ENCODE measurements around the gene PPARG.
"Not testable (repeated sequence)": the region's sequence is repeated elsewhere in the genome, so short reads cannot be mapped to it uniquely, and the experiment has no call there.

PPARG gene

GRCh38 chr3:12445523-12446240 is 156.8 kb downstream of the PPARG start:
- no peak for DNase-seq

- DNase-seq, result no peak
These were observed 157.4 kb downstream of the PPARG start for GRCh38 chr3:12446298-12446697.

GRCh38 chr3:12447075-12447474 is 158.2 kb downstream of the PPARG start:
- no peak for DNase-seq

GRCh38 chr3:12448404-12449202 is 159.7 kb downstream of the PPARG start:
- DNase-seq, result not testable (repeated sequence)

DNA sequence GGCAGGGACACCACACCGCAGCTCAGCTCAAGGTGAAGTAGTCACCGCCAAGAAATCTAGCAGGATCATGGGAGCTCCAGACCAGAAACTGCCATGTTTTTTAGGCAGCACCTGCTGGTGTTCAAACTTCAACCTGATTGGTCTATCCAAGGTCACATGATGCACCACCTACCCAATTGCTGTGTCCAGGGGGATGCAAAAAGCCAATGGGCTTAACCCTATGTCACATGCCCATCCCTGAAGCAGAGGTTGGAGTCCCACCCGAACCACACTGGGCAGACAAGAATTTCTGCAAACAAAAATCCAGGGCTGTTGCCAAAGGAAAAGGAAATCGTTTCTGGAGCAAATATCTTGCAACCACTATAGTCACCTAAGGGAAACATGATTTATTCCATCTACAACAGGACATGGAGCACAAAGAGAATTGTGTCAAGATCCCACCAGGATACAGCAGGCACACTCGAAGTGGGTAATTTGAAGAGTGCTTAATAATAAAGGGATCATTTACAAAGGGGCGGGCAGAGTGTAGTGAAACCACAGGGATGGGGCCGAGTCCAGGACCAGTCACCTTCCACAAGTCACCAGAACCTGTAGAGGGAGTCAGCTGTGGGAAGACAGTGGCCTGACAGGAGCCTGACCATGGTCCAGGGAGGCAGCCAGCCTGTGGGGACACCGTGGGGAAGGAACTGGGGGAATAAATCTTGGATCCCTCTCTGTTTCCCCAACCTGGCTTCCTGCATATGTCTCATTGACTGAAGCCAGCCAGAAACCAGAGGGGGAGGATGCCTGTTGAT is 161.2 kb downstream of the PPARG start:
- no peak for DNase-seq

- DNase-seq, result no peak
These were observed 162.6 kb downstream of the PPARG start for GRCh38 chr3:12451481-12451880.

DNA sequence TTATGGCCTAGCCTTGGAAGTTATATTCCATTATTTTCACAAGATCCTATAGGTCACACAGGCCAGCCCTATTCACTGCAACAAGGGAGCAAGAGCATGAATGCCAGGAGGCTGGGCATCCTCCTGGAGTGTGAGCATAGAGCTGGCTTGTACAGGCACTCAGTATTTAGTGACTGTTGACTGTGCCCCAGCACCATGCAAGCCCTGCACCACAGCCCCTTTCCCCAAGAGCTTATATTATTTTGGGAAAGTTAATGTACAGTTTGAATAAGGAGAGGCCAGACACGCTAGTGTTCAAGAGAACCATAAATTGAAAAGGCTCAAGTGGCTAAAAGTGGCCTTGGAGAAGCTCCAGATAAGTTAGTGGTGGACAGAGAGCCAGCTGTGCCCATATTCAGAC is 163.1 kb downstream of the PPARG start:
- DNase-seq, result no peak

DNA sequence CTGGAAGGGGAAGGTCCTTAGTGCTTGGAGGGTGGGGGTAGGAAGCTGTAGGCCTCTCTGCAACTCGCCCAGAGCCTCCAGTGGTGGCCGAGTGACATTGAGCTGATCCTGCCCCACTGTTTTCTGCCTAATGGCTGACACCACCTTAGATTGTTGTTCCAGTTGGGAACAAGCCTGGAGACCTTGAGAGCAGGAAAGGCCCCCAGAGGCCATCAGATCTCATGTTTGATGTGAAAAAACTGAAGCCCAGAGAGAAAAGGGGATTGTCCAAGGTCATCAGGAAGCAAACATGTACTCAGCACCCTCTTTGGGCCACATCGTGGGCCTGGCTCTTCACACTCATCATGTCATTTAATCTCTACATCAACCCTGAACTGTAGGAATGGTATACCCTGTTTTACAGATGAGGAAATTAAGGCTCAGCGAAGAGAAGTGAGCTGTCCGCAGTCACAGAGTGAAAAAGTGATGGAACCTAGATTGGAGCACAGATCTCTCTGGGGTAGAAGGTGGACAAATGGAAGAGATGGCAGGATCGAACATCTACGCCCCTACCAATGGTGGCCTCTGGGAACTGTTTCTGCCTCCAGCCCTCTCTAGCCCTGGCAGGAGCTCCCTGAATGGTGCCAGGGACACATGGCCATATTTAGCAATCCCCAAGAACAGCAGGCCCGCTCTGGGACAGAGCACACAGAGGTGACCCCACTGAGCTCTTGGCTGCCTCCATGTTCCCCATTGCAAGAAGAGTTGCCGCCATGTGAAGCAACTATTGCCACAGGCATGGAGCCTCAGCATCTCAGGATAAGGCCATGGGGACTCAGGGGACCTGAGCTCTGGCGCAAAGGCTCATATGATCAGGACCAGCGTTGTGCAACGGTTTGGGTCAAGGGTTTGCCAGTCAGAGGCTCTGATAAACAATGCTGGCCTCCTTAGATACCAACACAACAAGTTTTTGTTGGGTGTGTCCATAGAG is 163.8 kb downstream of the PPARG start:
- DNase-seq, result no peak

- no peak for DNase-seq
These were observed 165.4 kb downstream of the PPARG start for GRCh38 chr3:12454076-12454815.

DNA sequence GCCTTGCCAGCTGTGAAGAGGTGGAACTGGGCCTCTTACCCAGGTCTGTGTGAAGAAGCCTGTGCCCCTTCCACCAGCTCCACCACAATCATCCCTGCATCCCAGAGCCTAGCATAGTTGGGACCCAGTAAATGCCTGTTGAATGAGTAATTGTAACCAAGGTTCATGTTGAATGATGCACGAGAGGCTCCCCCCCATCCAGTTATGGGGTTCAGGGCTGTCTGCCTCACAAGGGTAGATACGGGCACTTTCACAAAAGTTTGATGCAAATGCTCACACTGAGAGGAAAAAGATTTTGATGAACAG is 165.9 kb downstream of the PPARG start:
- DNase-seq, result no peak

GRCh38 chr3:12455740-12456139 is 166.9 kb downstream of the PPARG start:
- DNase-seq, result no peak

DNA sequence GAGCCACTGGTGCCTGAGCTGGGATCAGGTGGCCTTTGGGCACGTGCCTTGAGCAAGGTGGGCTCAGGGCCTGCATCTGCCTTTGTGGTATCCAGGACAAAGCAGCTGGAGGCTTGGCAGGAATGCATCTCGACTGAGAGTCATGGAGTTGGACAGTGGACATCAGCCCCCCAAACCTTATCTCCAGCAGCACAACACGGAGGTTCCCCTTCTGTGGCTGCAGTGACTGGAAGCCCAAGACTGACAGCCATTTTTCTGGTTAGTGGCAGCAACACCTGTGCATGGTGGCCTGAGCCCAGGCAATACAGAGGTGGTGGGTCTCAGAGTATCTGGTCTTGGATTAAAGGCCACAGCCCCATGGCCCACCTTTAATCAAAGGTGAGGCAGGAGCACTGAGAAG is 167.6 kb downstream of the PPARG start:
- DNase-seq, result no peak

DNA sequence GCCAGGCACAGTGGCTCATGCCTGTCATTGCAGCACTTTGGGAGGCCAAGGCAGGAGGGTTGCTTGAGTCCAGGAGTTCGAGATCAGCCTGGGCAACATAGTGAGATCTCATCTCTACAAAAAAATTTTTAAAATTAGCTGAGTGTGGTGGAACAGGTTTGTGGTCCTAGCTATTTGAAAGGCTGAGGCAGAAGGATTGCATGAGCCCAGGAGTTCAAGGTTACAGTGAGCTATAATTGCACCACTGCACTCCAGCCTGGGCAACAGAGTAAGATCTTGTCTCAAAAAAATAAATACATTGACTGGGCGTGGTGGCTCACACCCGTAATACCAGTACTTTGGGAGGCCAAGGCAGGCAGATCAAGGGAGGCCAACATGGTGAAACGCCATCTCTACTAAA is 168.5 kb downstream of the PPARG start:
- not testable (repeated sequence) for DNase-seq

GRCh38 chr3:12458901-12459300 is 170.0 kb downstream of the PPARG start:
- DNase-seq, result no peak

- no peak for DNase-seq
These were observed 171.3 kb downstream of the PPARG start for GRCh38 chr3:12460127-12460526.

DNA sequence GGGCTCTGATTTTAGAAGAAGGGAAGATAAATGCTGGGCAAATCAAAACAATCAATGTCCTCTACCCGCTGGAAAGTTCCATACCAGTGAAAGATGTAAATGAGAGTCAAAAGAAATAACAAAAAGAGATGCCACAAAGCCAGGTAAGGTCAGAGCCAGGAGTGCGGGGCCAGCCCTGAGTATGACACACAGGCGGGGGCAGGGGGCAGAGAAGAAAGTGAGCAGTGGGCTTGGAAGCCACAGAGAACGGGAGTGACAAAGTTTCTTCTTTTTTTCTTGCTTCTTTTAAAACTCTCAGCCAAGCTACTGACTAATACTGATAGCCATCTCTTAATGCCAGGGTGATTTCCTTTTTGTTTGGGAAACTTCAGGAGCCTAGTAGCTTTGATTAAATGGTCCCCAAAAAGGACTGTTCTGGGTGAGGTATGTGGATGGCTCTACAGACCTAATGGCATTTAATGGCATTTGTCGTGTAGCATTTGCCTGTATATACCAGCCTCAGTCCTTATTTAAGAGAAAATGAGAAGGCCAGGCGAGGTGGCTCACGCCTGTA is 172.3 kb downstream of the PPARG start:
- no peak for DNase-seq

DNA sequence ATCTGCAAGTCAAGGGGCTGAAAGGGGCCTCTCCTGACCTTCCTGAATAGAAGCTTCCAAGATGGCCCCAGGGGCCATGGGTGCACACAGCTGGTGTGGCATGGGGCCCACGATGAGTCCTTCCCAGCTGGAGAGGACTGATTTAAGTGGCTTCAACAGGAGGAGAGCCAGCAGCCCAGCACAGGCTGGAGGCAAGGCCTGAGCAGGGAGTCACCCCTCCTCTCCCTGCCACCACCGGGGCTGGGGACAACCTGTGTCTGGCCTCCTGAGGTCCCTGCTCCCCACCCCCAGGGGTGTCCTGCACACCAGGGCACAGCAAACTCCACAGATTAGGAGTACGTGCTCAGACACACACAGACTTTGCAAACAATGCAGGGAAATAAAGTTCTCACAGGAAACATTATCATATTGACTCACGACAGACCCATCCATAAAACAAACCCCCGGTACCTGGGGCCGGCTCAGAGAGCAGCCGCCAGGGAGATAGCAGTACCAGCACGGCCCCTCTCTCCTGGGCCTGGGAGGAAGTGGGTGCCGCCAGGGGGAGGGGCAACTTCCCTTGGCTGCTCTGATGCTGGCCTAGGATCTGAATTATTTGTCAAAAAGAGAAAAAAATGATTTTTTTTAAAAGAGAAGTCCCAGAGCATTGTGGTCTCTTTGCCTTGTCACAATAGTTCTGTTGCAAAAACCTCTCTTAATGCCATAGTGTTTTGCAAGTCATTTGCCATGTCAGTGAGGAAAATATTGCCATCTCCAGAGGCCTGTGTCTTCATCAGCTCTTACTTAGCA is 173.5 kb downstream of the PPARG start:
- DNase-seq, result no peak

GRCh38 chr3:12463686-12464085 is 174.8 kb downstream of the PPARG start:
- no peak for DNase-seq

DNA sequence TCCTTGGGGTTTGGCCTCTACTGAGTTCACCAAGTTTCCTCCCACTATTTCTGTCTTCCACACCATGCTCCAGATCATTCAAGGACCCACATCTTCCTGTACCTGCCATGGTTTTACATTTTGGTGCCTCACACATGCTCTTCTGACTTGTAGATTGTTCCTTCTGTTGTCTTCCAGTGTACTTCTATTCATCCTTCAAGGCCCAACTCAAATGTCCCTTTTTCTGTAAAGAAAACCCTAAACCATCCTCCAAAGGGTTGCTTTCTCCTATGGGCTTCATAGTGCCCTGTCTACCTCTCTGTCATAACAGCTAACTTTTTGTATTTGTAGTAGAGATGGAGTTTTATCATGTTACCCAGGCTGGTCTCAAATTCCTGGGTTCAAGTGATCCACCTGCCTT is 175.3 kb downstream of the PPARG start:
- DNase-seq, result no peak

DNA sequence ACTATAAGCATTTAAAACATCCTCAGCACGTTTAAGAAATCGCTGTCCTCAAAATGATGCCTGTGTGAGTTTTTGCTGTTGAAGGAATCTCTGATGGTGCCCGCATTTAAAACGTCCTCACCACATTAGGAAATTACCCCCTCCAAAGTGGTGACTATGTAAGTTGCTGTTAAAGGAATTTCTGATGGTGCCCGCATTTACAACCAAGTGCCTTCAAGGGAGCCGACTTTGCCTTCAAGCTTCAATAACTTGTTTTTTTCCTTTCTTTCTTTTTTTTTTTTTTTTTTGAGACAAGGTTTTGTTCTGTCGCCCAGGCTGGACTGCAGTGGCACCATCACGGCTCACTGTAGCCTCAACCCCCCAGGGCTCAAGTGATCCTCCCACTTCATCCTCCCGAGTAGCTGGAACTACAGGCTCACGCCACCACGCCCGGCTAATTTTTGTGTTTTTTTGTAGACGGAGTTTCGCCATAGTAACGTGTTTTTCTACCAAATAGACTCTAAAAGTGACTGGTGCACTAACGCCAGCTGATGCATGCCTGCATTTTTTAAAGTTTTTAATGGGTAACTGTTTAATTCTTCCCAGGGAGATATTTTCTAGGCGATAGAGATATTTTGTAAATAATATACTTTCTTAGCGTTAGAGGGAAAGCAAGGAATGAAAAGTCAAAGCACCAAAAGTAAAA is 176.4 kb downstream of the PPARG start:
- DNase-seq, result no peak
